SK-N-MC (cell line): ENCODE measurements around the gene PTX4.

Source experiments
- FOXP2 ChIP-seq: optimal IDR thresholded peaks from 2 replicates; pipeline ENCODE3; 2011; ENCODE audit warnings: mild to moderate bottlenecking, moderate library complexity; ENCODE audit not compliant: insufficient read depth; ENCODE audit errors: extremely low read length, control extremely low read depth
- POLR2AphosphoS5 ChIP-seq: IDR thresholded peaks from 2 replicates; pipeline ENCODE4 v1.6.1; 2012; ENCODE audit warnings: mild to moderate bottlenecking, low read depth, low read length, borderline replicate concordance

GRCh38 chr16:1465567-1465915 is 23.2 kb downstream of the PTX4 start:
- TF ChIP-seq POLR2AphosphoS5 (no peak), FOXP2 (no peak)
